ENCODE results near the gene NT5C2.
"Not testable (repeated sequence)": the region's sequence is repeated elsewhere in the genome, so short reads cannot be mapped to it uniquely, and the experiment has no call there.

Gene NT5C2

GRCh38 chr10:103193107-103193819 lies at the start of gene NT5C2:
NT5C2 (minus strand) TSS chr10:103193272; CDS start chr10:103174958, 18,314 bp downstream.
- DNase-seq (ENCODE audit: low spot score), result peak; percentile 95

- peak; percentile 53 for DNase-seq (ENCODE audit: low spot score)
These were observed 48.4 kb upstream of the NT5C2 start for GRCh38 chr10:103241262-103242011.

- DNase-seq (ENCODE audit: low spot score), result peak; percentile 71
These were observed 45.6 kb upstream of the NT5C2 start for GRCh38 chr10:103238506-103239252.

GRCh38 chr10:103235775-103236174 lies 42.7 kb upstream of the NT5C2 start:
- no peak for DNase-seq (ENCODE audit: low spot score)

DNA sequence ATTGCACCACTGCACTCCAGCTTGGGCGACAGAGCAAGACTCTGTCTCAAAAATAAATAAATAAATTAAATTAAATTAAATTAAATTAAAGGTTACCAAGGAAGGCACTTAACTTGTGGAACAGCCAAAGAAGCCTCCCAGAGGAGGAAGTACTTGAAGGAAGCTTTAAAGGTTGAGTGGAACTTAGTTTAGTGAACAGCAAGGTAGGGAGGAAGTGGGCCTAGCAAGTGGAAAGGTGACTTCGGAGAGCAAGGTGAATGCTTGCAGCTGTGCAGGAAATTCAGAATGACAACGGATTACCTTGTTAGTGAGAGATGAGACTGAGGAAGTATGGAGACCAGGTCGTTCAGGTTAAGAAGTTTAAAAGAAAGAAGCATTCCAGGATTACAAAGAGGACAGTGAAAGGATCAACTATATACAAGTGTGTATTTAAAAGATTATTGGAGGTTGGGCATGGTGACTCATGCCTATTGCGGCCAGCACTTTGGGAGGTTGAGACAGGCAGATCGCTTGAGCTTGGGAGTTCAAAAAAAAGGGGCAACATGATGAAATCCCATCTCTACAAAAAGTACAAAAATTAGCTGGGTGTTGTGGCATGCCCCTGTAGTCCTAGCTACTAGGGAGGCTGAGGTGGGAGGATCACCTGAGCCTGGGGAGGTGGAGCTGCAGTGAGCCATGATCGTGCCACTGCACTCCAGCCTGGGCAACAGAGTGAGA lies 39.9 kb upstream of the NT5C2 start:
- DNase-seq (ENCODE audit: low spot score), result no peak

DNA sequence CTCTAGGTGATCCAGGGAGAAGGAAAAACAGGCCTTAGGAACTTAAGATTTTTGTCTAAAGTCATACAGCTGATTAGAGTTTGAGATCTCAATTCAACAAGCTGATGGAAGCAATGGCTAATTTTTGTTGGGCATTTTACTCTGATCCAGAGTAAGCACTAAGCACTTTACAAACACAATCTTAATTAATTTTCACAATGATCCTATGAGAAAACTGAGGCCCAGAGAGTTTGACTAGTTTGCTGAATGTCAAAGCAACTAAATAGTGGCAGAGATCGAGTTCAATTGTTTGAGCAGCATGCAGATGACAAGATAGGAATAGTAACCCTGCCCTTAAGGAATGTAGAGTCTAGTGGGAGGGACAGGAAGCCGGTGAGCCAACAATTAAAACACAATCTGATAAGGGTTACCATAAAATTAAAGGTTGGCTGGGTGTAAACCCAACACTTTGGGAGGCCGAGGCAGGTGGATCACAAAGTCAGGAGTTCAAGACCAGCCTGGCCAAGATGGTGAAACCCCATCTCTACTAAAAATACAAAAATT lies 39.1 kb upstream of the NT5C2 start:
- no peak for DNase-seq (ENCODE audit: low spot score)

DNA sequence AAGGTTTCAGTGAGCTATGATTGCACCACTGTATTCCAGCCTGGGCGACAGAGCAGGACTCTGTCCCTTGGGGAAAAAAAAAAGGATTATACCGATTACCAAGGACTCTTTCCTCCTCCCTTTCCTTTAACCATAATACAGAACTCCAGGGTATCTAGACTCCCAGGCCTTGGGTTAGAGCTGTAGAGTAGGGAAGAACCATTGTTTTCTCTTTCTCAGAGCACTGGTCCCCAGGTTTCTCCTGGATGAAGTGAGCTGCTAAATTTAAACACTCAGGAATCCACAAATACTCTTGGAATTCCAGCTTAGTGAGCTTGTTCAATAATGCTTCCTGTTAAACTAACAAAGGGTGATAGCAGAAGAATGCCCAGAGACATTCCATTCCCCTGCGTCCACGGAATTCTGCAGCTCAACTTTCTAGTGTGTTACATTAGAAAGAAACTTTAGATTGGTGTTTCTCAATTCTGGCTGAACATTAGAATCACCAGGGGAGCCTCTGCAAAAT lies 38.0 kb upstream of the NT5C2 start:
- peak; percentile 75 for DNase-seq (ENCODE audit: low spot score)

- no peak for DNase-seq (ENCODE audit: low spot score)
These were observed 34.3 kb upstream of the NT5C2 start for GRCh38 chr10:103227416-103227815.

DNA sequence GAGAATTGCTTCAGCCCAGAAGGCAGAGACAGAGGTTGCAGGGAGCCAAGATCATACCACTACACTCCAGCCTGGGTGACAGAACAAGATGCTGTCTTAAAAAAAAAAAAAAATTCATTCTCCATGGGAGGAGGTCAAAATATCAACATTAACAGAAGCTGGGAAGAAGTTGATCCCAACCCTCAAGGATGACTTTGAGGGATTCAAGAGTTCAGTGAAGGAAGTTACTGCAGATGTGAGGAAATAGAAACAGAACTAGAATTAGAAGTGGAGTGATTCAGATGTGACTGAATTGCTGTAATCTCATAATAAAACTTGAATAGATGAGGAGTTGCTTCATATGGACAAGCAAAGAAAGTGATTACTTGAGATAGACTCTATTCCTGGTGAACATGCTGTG lies 32.9 kb upstream of the NT5C2 start:
- DNase-seq (ENCODE audit: low spot score), result no peak

- not testable (repeated sequence) for DNase-seq (ENCODE audit: low spot score)
These were observed 31.6 kb upstream of the NT5C2 start for GRCh38 chr10:103224721-103225120.

DNA sequence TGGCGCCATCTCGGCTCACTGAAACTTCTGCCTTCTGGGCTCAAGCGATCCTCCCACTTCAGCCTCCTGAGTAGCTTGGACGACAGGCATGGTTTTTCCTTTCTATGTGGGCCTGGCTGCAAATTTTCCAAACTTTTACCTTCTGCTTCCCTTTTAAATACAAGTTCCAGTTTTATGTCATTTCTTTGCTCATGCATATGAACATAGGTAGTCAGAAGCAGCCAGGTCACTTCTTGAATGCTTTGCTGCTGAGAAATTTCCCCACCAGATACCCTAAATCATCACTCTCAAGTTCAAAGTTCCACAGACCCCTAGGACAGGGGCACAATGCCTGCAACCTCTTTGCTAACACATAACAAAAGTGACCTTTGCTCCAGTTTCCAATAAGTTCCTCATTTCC lies 31.1 kb upstream of the NT5C2 start:
- DNase-seq (ENCODE audit: low spot score), result no peak

- DNase-seq (ENCODE audit: low spot score), result not testable (repeated sequence)
These were observed 23.3 kb upstream of the NT5C2 start for GRCh38 chr10:103216362-103216761.

DNA sequence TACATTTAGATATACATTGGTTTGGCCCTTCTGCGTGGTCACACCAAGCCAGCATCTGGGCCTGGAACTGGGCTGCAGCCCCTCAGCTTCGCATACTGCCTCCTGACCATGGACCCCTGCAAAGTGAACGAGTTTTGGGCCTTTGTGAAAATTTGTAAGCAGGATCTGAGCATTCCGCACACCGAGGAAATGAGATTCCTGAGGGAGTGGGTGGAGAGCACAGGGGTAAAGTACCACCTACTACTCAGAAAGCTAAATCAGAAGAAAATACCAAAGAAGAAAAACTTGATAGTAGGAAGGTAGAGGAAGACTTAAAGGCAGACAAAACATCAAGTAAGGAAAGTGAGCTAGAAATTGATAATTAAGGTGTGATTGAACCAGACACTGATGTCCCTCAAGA lies 22.5 kb upstream of the NT5C2 start:
- DNase-seq (ENCODE audit: low spot score), result no peak

GRCh38 chr10:103210262-103210661 lies 17.2 kb upstream of the NT5C2 start:
- not testable (repeated sequence) for DNase-seq (ENCODE audit: low spot score)

GRCh38 chr10:103207643-103208042 lies 14.6 kb upstream of the NT5C2 start:
- DNase-seq (ENCODE audit: low spot score), result not testable (repeated sequence)

- DNase-seq (ENCODE audit: low spot score), result no peak
These were observed 14.1 kb upstream of the NT5C2 start for GRCh38 chr10:103207141-103207540.

GRCh38 chr10:103206715-103207114 lies 13.6 kb upstream of the NT5C2 start:
- DNase-seq (ENCODE audit: low spot score), result not testable (repeated sequence)

DNA sequence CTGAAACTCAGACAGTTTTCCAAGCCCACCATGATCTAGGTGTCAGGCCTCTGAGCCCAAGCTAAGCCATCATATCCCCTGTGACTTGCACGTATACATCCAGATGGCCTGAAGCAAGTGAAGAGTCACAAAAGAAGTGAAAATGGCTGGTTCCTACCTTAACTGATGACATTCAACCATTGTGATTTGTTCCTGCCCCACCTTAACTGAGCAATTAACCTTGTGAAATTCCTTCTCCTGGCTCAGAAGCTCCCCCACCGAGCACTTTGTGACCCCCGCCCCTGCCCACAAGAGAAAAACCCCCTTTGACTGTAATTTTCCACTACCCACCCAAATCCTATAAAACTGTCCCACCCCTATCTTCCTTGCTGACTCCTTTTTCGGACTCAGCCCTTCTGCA lies 12.3 kb upstream of the NT5C2 start:
- not testable (repeated sequence) for DNase-seq (ENCODE audit: low spot score)

GRCh38 chr10:103204353-103205255 lies 11.5 kb upstream of the NT5C2 start:
- no peak for DNase-seq (ENCODE audit: low spot score)

DNA sequence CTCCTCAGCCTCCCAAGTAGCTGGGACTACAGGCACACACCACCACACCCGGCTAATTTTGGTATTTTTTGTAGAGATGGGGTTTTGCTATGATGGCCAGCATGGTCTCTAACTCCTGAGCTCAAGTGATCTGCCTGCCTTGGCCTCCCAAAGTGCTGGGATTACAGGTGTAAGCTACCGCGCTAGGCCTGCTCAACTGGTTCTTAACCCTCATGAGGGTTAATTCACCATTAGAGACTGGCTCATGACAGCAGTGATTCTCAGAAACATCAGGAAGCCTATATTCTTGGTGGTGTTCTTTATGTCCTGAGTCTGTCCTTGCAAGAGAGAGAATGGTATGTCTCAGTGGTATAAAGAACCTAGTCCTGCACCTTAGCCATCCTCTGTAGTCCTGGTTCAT lies 10.4 kb upstream of the NT5C2 start:
- DNase-seq (ENCODE audit: low spot score), result no peak

GRCh38 chr10:103202319-103202718 lies 9.2 kb upstream of the NT5C2 start:
- DNase-seq (ENCODE audit: low spot score), result no peak

All from AG20443 (cell line).